ENCODE measurements around the gene COL21A1.

DNA sequence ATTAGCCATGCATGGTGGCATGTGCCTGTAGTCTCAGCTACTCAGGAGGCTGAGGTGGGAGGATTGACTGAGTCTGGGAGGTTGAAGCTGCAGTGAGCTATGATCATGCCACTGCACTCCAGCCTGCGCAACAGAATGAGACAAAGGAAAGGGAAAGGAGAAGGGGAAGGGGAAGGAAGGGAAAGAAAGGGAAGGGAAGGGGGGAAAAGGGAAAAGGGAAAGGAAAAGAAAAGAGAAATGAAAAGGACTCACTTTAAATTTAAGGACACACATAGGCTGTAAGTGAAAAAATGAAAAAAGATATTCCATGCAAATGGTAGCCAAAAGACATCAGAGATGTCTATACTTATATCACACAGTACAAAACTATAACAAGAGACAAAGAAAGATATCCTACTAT, 74.2 kb downstream of the COL21A1 start:
- TF ChIP-seq GPN1 (CRISPR knock-in tag; IDR thresholded peaks at IDR 0.05; ENCODE audit: borderline replicate concordance) (no peak), ZSCAN29 (CRISPR knock-in tag; conservative IDR thresholded peaks at IDR 0.05) (no peak), CEBPB (IDR thresholded peaks at IDR 0.05; ENCODE audit: borderline replicate concordance, low read depth, low read length) (no peak), POLR2AphosphoS5 (IDR thresholded peaks at IDR 0.05; ENCODE audit: low read depth, low read length) (no peak), POLR2A (IDR thresholded peaks at IDR 0.05; ENCODE audit: insufficient read depth in 1 of 2, low read depth in 2 of 2, low read length in 2 of 2) (no peak), SETDB1 (CRISPR knock-in tag; IDR thresholded peaks at IDR 0.05; ENCODE audit: borderline replicate concordance) (no peak), ZNF878 (CRISPR knock-in tag; IDR thresholded peaks at IDR 0.05) (no peak), GTF3A (CRISPR knock-in tag; conservative IDR thresholded peaks at IDR 0.05) (no peak), ASH2L (IDR thresholded peaks at IDR 0.05; ENCODE audit: insufficient read length, low read depth, low read length) (no peak)
- TF ChIP-seq, protein P1, sequence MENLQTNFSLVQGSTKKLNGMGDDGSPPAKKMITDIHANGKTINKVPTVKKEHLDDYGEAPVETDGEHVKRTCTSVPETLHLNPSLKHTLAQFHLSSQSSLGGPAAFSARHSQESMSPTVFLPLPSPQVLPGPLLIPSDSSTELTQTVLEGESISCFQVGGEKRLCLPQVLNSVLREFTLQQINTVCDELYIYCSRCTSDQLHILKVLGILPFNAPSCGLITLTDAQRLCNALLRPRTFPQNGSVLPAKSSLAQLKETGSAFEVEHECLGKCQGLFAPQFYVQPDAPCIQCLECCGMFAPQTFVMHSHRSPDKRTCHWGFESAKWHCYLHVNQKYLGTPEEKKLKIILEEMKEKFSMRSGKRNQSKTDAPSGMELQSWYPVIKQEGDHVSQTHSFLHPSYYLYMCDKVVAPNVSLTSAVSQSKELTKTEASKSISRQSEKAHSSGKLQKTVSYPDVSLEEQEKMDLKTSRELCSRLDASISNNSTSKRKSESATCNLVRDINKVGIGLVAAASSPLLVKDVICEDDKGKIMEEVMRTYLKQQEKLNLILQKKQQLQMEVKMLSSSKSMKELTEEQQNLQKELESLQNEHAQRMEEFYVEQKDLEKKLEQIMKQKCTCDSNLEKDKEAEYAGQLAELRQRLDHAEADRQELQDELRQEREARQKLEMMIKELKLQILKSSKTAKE (CRISPR knock-in tag; IDR thresholded peaks at IDR 0.05; ENCODE audit: borderline replicate concordance): no peak
- TF ChIP-seq, protein P2, sequence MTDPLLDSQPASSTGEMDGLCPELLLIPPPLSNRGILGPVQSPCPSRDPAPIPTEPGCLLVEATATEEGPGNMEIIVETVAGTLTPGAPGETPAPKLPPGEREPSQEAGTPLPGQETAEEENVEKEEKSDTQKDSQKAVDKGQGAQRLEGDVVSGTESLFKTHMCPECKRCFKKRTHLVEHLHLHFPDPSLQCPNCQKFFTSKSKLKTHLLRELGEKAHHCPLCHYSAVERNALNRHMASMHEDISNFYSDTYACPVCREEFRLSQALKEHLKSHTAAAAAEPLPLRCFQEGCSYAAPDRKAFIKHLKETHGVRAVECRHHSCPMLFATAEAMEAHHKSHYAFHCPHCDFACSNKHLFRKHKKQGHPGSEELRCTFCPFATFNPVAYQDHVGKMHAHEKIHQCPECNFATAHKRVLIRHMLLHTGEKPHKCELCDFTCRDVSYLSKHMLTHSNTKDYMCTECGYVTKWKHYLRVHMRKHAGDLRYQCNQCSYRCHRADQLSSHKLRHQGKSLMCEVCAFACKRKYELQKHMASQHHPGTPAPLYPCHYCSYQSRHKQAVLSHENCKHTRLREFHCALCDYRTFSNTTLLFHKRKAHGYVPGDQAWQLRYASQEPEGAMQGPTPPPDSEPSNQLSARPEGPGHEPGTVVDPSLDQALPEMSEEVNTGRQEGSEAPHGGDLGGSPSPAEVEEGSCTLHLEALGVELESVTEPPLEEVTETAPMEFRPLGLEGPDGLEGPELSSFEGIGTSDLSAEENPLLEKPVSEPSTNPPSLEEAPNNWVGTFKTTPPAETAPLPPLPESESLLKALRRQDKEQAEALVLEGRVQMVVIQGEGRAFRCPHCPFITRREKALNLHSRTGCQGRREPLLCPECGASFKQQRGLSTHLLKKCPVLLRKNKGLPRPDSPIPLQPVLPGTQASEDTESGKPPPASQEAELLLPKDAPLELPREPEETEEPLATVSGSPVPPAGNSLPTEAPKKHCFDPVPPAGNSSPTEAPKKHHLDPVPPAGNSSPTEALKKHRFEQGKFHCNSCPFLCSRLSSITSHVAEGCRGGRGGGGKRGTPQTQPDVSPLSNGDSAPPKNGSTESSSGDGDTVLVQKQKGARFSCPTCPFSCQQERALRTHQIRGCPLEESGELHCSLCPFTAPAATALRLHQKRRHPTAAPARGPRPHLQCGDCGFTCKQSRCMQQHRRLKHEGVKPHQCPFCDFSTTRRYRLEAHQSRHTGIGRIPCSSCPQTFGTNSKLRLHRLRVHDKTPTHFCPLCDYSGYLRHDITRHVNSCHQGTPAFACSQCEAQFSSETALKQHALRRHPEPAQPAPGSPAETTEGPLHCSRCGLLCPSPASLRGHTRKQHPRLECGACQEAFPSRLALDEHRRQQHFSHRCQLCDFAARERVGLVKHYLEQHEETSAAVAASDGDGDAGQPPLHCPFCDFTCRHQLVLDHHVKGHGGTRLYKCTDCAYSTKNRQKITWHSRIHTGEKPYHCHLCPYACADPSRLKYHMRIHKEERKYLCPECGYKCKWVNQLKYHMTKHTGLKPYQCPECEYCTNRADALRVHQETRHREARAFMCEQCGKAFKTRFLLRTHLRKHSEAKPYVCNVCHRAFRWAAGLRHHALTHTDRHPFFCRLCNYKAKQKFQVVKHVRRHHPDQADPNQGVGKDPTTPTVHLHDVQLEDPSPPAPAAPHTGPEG (CRISPR knock-in tag; IDR thresholded peaks at IDR 0.05): no peak
- TF ChIP-seq, protein P3, sequence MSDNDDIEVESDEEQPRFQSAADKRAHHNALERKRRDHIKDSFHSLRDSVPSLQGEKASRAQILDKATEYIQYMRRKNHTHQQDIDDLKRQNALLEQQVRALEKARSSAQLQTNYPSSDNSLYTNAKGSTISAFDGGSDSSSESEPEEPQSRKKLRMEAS (IDR thresholded peaks at IDR 0.05): no peak
- TF ChIP-seq, protein P4, sequence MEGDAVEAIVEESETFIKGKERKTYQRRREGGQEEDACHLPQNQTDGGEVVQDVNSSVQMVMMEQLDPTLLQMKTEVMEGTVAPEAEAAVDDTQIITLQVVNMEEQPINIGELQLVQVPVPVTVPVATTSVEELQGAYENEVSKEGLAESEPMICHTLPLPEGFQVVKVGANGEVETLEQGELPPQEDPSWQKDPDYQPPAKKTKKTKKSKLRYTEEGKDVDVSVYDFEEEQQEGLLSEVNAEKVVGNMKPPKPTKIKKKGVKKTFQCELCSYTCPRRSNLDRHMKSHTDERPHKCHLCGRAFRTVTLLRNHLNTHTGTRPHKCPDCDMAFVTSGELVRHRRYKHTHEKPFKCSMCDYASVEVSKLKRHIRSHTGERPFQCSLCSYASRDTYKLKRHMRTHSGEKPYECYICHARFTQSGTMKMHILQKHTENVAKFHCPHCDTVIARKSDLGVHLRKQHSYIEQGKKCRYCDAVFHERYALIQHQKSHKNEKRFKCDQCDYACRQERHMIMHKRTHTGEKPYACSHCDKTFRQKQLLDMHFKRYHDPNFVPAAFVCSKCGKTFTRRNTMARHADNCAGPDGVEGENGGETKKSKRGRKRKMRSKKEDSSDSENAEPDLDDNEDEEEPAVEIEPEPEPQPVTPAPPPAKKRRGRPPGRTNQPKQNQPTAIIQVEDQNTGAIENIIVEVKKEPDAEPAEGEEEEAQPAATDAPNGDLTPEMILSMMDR (CRISPR knock-in tag; IDR thresholded peaks at IDR 0.05): no peak
- TF ChIP-seq, protein P5, sequence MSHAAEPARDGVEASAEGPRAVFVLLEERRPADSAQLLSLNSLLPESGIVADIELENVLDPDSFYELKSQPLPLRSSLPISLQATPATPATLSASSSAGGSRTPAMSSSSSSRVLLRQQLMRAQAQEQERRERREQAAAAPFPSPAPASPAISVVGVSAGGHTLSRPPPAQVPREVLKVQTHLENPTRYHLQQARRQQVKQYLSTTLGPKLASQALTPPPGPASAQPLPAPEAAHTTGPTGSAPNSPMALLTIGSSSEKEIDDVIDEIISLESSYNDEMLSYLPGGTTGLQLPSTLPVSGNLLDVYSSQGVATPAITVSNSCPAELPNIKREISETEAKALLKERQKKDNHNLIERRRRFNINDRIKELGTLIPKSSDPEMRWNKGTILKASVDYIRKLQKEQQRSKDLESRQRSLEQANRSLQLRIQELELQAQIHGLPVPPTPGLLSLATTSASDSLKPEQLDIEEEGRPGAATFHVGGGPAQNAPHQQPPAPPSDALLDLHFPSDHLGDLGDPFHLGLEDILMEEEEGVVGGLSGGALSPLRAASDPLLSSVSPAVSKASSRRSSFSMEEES (CRISPR knock-in tag; IDR thresholded peaks at IDR 0.05): no peak

All from HepG2 (cell line).